ENCODE measurements around the gene PPP1R7.

DNA sequence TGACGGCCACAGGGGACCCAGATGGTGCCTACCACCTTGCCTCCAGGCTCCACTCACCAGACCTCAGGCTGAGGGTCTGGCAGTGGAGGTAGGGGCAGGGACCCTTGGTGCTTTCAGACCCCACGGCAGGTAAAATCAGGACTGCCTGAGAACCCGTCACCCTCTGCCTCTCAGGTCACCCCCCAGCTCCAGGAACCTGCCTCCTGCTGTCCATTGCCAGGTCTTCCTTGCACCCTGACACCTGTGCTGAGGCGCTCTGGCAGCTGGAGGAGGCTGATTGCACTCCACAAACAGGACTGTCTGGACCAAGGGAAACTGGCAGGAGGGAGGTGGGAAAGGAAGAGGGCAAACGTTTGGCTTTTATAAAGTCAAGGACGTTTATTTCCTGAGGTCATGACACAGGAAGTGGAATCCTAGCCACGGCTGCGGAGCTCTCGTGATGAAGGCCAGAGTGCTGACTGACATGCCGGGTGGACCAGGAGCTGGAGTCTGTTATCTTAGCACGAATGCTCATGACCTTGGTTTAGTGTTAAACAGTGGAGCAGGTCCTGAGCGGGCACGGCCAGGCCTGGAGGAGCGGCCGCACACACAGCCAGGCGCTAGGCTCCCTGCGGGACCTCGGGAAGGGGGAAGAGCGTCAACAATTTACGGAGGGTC is 78.7 kb downstream of the PPP1R7 start:
- TF ChIP-seq, protein P1, sequence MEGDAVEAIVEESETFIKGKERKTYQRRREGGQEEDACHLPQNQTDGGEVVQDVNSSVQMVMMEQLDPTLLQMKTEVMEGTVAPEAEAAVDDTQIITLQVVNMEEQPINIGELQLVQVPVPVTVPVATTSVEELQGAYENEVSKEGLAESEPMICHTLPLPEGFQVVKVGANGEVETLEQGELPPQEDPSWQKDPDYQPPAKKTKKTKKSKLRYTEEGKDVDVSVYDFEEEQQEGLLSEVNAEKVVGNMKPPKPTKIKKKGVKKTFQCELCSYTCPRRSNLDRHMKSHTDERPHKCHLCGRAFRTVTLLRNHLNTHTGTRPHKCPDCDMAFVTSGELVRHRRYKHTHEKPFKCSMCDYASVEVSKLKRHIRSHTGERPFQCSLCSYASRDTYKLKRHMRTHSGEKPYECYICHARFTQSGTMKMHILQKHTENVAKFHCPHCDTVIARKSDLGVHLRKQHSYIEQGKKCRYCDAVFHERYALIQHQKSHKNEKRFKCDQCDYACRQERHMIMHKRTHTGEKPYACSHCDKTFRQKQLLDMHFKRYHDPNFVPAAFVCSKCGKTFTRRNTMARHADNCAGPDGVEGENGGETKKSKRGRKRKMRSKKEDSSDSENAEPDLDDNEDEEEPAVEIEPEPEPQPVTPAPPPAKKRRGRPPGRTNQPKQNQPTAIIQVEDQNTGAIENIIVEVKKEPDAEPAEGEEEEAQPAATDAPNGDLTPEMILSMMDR (IDR thresholded peaks at IDR 0.05): no peak
- no peak for TF ChIP-seq POLR2A (IDR thresholded peaks at IDR 0.05)

Measured in vagina (tissue), 2 donors.